Activated B cell treated with CpG ODN at 0.5 μM for 24 hours (primary cell): ENCODE results near the gene KCNF1. TPM values are rescaled to one million over a fixed set of nuclear protein-coding genes. Genes with fewer than 3 reads are reported as not detected.

ENCODE experiments used
- ATAC-seq: fragments of 200-7000 bp; cut with Tn5 transposase; one replicate; pipeline ENCODE4 v1.10.0; 2021; ENCODE audit warnings: low read depth, mild to moderate bottlenecking, moderate library complexity
- CTCF ChIA-PET: fragments of 350-600 bp; sonication (Branson Sonifier 250); formaldehyde crosslinking; loops from one replicate; lab custom pipeline; 2021; ENCODE audit warnings: antibody characterized with exemption; lab: Charles Lee
- POLR2A ChIA-PET: fragments of 350-600 bp; sonication (Branson Sonifier 250); formaldehyde crosslinking; loops from one replicate; lab custom pipeline; 2021; ENCODE audit warnings: antibody characterized with exemption; lab: Charles Lee
- DNase-seq: peaks from one replicate; pipeline ENCODE4 v3.0.0; 2022
- H3K27ac Mint-ChIP-seq: one replicate; pipeline ENCODE4 v1.8.0; 2020; ENCODE audit warnings: mixed read lengths
- H3K27me3 Mint-ChIP-seq: one replicate; pipeline ENCODE4 v1.8.0; 2021; ENCODE audit warnings: mixed read lengths
- H3K36me3 Mint-ChIP-seq: one replicate; pipeline ENCODE4 v1.8.0; 2021; ENCODE audit warnings: low read depth, mixed read lengths
- H3K4me1 Mint-ChIP-seq: one replicate; pipeline ENCODE4 v1.8.0; 2021; ENCODE audit warnings: mixed read lengths
- H3K4me3 Mint-ChIP-seq: one replicate; pipeline ENCODE4 v1.8.0; 2020; ENCODE audit warnings: mild to moderate bottlenecking, mixed read lengths
- H3K9me3 Mint-ChIP-seq: one replicate; pipeline ENCODE4 v1.8.0; 2020; ENCODE audit warnings: mixed read lengths
- intact Hi-C: fragments of 100-400 bp; cut with micrococcal nuclease; formaldehyde crosslinking; loops from one replicate; pipeline ENCODE4 v1.15.1; 2024
- total RNA-seq: library from RNA; stranded (reverse); gene quantifications from 2 replicates; pipeline ENCODE4 v1.2.3, GENCODE V29; 2022
- TF ChIP-seq, protein P1 (sequence below): fragments of 200-600 bp; IDR thresholded peaks from one replicate; pipeline ENCODE4 v1.8.0; 2022; ENCODE audit warnings: antibody characterized with exemption, mild to moderate bottlenecking

Gene KCNF1
- total RNA-seq, 1 donor from 2014 or later, result not detected

DNA sequence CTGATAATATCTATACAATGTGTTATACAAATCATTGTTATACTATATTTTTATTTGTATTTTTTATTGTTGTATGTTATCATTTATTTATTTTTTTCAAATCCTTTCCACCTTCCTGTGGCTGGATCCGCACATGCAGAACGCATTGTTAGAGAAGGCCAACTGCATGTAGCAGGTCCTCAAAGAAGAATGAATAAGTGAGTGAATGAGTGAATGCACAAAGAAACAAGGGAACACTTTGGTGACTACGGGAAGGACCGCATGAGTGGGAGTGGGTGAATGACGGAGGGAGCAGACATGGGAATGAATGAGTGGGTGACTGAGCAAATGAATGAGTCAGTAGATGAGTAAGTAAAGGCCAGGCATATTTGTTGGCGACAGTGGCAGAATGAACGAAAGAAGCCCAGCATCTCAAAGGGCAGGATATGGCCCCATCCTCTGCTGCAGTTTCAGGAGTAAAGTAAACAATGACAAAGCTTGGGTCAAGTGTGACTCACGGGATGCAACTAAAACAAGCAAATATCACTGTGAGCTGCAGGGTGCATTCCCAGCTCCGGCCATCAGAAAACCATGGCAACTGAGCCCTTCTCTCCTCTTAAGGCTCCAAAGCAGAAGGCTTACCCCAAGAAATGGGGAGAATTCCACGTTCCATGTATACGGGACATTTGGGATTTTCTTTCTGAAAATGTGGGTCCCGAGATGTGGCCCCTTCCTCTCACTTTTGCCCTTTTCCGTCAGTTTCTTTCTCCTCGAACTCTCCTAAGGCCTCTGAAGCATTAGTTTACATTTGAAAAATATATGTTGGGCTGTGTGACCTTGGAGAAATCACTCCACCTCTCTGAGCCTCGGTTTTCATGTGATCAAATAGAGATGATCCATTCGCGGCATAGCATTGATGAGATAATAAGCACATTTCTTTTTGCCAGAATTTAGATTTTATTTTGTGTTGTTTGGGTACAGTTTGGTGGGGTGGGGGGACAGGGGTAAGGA, 24.5 kb downstream of the KCNF1 start:
- Mint-ChIP-seq H3K9me3 (peaks cover 9% of the 10 kb centered on the region), H3K36me3 (no peaks in the 10 kb centered on the region), H3K4me1 (no peaks in the 10 kb centered on the region), H3K27me3 (peaks cover 3% of the 10 kb centered on the region), H3K4me3 (no peak overlapping the region), H3K27ac (no peak overlapping the region)
- TF ChIP-seq, protein P1, sequence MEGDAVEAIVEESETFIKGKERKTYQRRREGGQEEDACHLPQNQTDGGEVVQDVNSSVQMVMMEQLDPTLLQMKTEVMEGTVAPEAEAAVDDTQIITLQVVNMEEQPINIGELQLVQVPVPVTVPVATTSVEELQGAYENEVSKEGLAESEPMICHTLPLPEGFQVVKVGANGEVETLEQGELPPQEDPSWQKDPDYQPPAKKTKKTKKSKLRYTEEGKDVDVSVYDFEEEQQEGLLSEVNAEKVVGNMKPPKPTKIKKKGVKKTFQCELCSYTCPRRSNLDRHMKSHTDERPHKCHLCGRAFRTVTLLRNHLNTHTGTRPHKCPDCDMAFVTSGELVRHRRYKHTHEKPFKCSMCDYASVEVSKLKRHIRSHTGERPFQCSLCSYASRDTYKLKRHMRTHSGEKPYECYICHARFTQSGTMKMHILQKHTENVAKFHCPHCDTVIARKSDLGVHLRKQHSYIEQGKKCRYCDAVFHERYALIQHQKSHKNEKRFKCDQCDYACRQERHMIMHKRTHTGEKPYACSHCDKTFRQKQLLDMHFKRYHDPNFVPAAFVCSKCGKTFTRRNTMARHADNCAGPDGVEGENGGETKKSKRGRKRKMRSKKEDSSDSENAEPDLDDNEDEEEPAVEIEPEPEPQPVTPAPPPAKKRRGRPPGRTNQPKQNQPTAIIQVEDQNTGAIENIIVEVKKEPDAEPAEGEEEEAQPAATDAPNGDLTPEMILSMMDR, result no peak
- intact Hi-C loops, result no loop called here
- DNase-seq (no peak), ATAC-seq (no peak)
- ChIA-PET CTCF (no interaction called here), POLR2A (no interaction called here)

DNA sequence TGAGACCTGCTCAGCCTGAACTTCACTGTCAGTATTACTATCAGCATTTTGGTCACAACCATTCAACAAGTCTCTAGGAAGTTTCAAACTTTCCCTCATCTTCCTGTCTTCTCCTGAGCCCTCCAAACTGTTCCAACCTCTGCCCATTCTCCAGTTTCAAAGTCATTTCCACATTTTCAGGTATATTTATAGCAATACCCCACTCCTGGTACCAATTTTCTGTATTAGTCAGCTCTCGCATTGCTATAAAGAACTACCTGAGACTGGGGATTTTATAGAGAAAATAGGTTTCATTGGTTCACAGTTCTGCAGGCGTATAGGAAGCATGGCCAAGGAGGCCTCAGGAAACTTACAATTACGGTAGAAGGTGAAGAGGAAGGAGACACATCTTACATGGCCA, 27.3 kb downstream of the KCNF1 start:
- H3K4me1 Mint-ChIP-seq, result no peaks in the 10 kb centered on the region
- DNase-seq (no peak), ATAC-seq (no peak)
- ChIA-PET CTCF (no interaction called here), POLR2A (no interaction called here)
- no peak overlapping the region for H3K4me3 Mint-ChIP-seq
- intact Hi-C loops, result no loop called here
- TF ChIP-seq, protein P1, result no peak
- no peaks in the 10 kb centered on the region for H3K36me3 Mint-ChIP-seq
- H3K9me3 Mint-ChIP-seq, result peaks cover 9% of the 10 kb centered on the region
- H3K27me3 Mint-ChIP-seq, result peaks cover 5% of the 10 kb centered on the region
- H3K27ac Mint-ChIP-seq, result no peak overlapping the region

DNA sequence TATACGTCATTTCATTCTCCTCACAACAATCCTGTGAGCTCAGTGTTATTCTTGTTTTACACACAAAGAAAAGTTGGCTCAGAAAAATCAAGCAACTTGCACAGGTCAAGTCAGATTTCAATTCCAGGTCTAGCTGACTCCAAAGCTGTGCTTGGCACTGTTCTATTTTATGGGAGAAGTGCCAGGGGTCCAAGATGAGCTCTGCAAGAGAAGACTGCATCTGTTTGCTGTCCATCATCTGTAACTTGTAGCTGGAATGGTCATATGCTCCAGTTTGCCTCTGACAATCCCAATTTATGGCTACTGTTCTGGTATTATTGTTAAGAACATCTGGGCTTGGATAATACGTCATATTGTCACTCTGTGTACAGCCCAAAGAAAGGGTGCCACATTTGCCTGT, 28.9 kb downstream of the KCNF1 start:
- POLR2A ChIA-PET, result no interaction called here
- H3K27me3 Mint-ChIP-seq, result peaks cover 13% of the 10 kb centered on the region
- CTCF ChIA-PET, result no interaction called here
- H3K9me3 Mint-ChIP-seq, result peaks cover 11% of the 10 kb centered on the region
- DNase-seq, result no peak
- ATAC-seq, result no peak
- TF ChIP-seq, protein P1, result no peak
- H3K4me1 Mint-ChIP-seq, result no peaks in the 10 kb centered on the region
- H3K36me3 Mint-ChIP-seq, result no peaks in the 10 kb centered on the region
- no peak overlapping the region for H3K27ac Mint-ChIP-seq
- intact Hi-C loops, result no loop called here
- H3K4me3 Mint-ChIP-seq, result no peak overlapping the region

DNA sequence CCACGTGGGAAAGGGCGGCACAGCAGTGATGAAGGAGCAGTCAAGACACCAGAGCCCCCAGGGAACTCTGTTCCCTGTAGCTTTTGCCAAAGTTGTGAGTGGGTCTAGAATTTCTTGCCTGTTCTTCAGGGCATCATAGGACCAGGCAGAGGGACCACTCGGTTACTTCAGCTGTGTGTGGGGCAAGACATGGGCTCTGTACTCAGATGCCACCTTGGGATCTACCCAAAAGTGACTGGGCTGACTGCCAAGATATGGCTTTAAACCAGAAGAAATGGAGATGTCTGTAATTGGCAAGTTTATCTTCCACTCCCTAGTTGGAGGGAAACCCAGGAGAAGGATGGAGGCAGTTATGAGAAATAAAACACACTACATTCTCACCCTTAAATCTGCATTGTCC, 29.6 kb downstream of the KCNF1 start:
- no peak for ATAC-seq

DNA sequence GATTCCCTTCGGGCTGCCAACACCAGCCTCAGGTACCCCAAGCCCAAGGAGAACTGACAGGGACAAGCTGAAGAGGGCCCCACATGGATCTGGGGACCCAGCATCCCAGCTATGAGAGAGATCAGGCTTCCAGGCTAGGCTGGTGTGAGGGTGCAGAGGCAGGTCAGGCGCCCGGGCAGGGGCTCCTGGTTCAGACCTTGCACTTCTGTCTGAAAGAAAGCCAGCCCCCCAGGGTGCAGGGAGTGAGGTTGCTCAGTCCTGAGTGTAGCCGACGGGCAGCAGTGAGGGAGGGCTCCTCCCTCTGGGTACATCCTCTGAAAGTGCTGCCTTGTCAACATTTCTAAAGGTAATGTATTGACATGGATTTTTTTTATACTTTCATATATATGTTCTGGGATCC, 33.1 kb downstream of the KCNF1 start:
- H3K9me3 Mint-ChIP-seq, result peaks cover 2% of the 10 kb centered on the region
- peaks cover 30% of the 10 kb centered on the region for H3K27me3 Mint-ChIP-seq
- no peak overlapping the region for H3K4me3 Mint-ChIP-seq
- DNase-seq (no peak), ATAC-seq (no peak)
- ChIA-PET CTCF (no interaction called here), POLR2A (no interaction called here)
- H3K36me3 Mint-ChIP-seq, result no peaks in the 10 kb centered on the region
- TF ChIP-seq, protein P1, result no peak
- intact Hi-C loops, result no loop called here
- no peaks in the 10 kb centered on the region for H3K4me1 Mint-ChIP-seq
- H3K27ac Mint-ChIP-seq, result no peak overlapping the region

More for the DNA sequence above, 29.6 kb downstream of the KCNF1 start:
- no peak for DNase-seq
- TF ChIP-seq, protein P1, result no peak
- no peaks in the 10 kb centered on the region for H3K36me3 Mint-ChIP-seq
- H3K27me3 Mint-ChIP-seq, result peaks cover 15% of the 10 kb centered on the region
- ChIA-PET CTCF (no interaction called here), POLR2A (no interaction called here)
- H3K9me3 Mint-ChIP-seq, result peaks cover 11% of the 10 kb centered on the region
- H3K27ac Mint-ChIP-seq, result no peak overlapping the region
- intact Hi-C loops, result no loop called here
- no peaks in the 10 kb centered on the region for H3K4me1 Mint-ChIP-seq
- no peak overlapping the region for H3K4me3 Mint-ChIP-seq
